ENCODE results near the gene BIRC6.
"Not testable (repeated sequence)": the region's sequence is repeated elsewhere in the genome, so short reads cannot be mapped to it uniquely, and the experiment has no call there.

The BIRC6 gene

GRCh38 chr2:32356681-32357317 is at the start of gene BIRC6:
Gene BIRC6, plus strand, starts transcription at chr2:32357023. Its CDS starts 139 bp downstream, at chr2:32357162.
- DNase-seq: peak; percentile 91

DNA sequence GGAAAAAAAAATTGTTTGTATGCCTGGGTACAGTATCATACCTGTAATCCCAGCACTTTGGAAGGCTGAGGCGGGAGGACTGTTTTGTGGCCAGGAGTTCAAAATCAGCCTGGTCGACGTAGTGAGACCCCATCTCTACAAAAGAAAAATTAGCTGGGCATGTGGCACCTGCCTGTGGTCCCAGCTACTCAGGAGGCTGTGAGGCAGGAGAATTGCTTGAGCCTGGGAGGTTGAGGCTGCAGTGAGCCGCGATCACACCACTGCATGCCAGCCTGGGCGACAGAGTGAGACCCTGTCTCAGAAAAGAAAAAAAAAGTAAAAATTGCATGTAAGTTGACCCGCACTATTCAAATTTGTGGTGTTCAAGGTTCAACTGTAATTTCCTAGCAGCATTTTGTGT is 46.2 kb upstream of the BIRC6 start:
- DNase-seq: no peak

GRCh38 chr2:32314886-32315285 is 41.9 kb upstream of the BIRC6 start:
- no peak for DNase-seq

DNA sequence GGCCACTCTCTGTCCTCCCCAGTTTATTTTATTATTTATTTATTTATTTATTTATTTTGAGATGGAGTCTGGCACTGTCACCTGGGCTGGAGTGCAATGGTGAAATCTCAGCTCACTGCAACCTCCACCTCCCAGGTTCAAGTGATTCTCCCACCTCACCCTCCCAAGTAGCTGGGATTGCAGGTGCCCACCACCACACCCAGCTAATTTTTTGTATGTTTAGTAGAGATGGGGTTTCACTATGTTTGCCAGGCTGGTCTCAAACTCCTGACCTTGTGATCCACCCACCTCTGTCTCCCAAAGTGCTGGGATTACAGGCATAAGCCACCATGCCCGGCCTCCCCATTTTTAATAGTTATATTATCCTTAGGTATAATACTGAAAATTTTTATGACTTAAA is 28.1 kb upstream of the BIRC6 start:
- DNase-seq: not testable (repeated sequence)

DNA sequence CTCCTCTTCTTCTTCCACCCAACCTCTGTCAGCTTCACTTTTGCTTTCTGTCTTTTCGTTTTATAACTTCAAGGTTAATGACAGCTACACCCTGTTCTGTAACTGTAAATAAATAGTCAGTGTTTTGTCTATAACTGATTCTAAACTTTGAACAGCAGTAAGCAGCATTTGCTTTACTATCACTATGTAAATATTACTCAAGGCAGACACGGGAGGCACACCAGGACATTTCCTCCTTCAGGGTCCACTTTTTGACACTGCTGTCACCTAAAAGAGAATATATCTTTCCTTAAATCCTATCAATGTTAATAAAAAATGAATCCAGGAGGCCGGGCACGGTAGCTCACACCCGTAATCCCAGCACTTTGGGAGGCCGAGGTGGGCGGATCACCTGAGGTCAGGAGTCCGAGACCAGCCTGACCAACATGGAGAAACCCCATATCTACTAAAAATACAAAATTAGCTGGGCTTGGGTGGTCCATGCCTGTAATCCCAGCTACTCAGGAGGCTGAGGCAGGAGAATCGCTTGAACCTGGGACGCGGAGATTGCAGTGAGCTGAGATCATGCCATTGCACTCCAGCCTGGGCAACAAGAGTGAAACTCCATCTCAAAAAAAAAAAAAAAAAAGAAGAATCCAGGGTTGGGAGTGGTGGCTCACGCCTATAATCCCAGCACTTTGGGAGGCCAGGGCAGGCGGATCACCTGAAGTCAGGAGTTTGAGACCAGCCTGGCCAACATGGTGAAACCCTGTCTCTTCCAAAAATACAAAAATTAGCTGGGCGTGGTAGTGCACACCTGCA is 27.4 kb upstream of the BIRC6 start:
- not testable (repeated sequence) for DNase-seq

DNA sequence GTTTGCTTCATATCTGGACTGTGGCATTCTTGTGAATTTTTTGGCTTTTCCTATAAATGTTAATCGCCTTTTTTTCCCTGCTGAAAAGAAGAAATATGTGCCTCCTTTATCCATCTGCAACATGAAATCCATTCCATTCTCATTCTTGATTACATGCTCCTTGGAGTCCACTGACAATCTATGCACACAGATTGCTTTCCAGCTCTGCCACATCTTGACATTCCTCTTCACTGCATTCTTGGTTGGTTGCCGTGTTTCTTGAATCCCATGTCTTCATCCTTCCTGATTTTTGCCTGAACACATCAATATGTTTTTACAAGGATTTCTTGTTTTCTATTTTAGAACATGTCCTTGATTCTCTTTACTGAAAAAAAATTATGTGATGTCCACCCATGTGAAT is 26.7 kb upstream of the BIRC6 start:
- no peak for DNase-seq

DNA sequence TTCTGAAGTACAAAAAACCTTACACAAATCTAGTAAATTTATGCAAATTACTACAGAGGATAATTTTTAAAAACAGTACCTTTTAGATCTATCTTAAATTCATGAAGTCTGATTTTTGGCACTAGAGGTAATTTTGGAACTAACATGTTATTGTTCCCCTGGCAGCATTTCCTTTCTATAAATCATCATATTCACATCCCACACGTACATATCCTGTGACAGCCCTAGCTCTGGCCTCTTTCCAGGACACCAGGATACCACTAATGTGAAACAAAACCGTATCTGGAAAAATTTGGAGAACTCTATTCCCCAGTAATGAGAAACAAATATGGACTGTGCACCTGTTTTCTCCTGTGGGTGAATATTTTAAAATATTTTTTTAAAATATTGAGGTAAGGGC is 14.0 kb upstream of the BIRC6 start:
- DNase-seq: no peak

GRCh38 chr2:32350797-32351196 is 6.0 kb upstream of the BIRC6 start:
- not testable (repeated sequence) for DNase-seq

GRCh38 chr2:32355976-32356680 is 695 bp upstream of the BIRC6 start:
- DNase-seq: no peak

- no peak for DNase-seq
Measured at GRCh38 chr2:32357318-32358110, 691 bp downstream of the BIRC6 start.

DNA sequence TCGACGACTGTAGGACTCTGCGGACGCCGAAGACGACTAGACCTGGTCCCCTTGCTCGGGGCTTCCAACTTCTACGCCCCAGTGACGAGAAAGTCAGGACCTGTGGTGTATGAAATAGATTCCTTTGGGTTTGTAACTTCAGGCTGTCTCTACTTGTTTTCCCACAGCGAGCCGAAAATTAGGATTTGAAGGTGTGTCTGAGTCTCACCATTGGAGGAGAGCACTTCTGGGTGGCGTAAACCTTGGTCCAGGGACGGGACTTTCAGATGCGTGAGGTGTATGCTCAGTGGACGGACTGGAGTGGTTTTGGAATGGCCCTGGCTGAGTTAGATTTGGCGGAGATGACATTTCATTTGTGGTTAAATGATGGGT is 1.3 kb downstream of the BIRC6 start:
- no peak for DNase-seq

DNA sequence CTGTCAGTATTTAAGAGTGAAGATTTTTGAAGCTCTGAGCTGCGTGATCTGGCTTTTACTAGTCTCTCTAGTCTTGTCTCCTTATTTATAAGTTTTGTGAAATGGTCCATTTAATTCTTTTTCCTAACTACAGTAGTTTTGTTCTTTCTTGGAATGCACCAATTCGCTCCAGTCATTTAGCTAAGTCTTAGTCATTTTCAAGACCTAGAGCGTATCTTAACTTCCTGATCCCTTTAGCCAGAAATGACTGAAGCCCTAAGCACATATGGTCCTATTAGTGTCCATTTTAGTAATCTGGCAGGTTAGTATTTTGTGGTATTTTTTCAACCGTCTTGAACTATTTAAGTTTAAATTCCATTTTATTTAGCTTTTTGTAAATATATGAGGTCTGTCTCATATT is 3.6 kb downstream of the BIRC6 start:
- DNase-seq: no peak

DNA sequence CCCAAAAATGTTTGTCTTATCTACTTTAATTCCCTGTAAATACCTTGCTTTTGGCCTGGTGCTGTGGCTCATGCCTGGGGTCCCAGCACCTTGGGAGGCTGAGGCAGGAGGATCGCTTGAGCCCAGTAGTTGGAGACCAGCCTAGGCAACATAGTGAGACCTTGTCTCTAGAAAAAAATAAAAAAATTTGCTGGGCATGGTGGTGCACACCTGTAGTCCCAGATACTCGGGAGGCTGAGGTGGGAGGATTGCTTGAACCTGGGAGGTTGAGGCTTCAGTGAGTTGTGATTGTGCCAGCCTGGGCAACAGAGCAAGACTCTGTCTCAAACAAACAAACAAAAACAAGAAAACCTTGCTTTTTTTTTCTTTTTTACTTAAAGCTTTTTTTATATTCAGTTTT is 6.2 kb downstream of the BIRC6 start:
- DNase-seq: not testable (repeated sequence)

DNA sequence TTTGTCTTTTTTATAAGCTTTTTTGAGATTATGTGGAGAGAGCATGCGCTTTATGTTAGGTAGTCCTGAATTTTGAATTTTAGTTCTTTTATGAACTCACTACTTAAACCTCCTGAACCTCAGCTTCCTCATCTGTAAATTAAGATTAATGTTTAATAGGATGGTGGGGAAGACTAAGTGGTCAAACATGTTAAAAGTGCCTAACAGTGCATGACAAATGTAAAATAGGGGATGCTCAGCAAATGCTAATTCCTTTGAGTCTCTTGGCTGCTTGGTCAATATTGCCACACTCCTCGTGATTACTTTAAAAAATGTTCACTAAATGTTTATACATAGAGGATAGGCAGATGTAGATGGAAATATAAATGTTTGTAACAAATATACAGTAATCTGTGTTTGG is 6.8 kb downstream of the BIRC6 start:
- no peak for DNase-seq

GRCh38 chr2:32364290-32364689 is 7.5 kb downstream of the BIRC6 start:
- DNase-seq: not testable (repeated sequence)

GRCh38 chr2:32365679-32366078 is 8.9 kb downstream of the BIRC6 start:
- DNase-seq: not testable (repeated sequence)

DNA sequence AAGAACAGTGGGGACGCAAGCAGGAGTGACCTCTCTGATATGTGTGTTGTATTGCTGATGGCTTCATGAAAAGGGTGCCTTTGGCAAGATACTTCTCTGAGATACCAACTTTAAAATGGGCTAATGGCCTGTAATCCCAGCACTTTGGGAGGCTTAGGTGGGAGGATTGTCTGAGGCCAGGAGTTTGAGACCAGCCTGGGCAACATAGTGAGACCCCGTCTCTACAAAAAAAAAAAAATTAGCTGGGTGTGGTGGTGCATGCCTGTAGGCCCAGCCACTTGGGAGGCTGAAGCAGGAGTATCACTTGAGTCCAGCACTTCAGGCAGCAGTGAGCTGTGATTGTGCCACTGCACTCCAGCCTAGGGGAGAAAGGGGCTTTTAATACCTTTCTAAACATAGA is 9.8 kb downstream of the BIRC6 start:
- no peak for DNase-seq

GRCh38 chr2:32369222-32369621 is 12.4 kb downstream of the BIRC6 start:
- DNase-seq: no peak

- DNase-seq: not testable (repeated sequence)
Measured at GRCh38 chr2:32370942-32371341, 14.1 kb downstream of the BIRC6 start.

DNA sequence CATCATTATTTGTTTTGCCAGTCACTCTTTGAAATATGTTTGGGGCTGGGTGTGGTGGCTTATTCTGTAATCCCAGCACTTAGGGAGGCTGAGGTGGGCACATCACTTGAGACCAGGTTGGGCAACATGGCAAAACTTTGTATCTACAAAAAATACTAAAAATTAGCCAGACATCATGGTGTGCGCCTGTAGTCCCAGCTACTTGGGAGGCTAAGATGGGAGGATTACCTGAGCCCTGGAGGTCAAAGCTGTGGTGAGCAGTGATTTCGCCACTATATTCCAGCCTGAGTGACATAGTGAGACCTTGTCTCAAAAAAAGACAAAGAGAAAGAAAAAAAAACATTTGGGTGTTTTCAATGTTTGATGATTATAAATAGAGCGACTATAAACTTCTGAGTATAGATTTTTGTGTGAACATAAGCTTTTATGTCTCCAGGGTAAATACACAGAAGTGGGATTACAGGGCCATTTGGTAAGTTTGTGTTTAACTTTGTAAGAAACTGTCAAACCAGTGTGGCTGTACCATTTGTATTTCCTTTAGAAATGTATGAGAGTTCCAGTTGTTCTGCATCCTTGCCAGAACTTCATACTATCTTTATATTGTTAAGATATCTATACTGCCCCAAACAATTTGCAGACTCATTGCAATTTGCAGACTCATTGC is 15.8 kb downstream of the BIRC6 start:
- DNase-seq: no peak

GRCh38 chr2:32375228-32375892 is 18.5 kb downstream of the BIRC6 start:
- DNase-seq: no peak

DNA sequence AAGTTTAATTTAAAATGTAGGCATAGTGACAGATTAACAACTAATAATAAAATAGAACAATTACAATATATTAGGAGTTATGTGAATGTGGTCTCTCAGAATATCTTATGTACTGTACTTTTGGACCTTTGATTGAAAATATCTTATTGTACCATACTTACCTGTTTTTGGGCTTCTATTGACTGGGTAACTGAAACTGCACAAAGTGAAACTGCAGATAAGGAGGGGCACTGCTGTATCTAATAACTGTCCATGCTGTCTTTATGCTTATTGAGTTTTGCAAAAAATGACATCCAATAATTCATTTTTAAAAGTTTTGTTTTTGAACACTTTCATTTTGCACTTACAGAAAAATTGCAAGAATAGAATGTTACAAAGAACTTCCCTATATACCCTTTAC is 19.9 kb downstream of the BIRC6 start:
- no peak for DNase-seq

Measured in KG1 (cell line).